A673 (cell line): Measurements from ENCODE around the gene RNF157.

Source experiments
- CTCF ChIP-seq: fragments of 300-800, 200-600 bp; sonication (generic); conservative IDR thresholded peaks from 2 replicates; pipeline ENCODE4 v1.5.1; 2017; ENCODE audit warnings: low read depth, mild to moderate bottlenecking, antibody characterized with exemption, low read length, moderate library complexity, mixed read lengths
- EZH2 ChIP-seq: fragments of 200-600 bp; sonication (generic); IDR thresholded peaks from 2 replicates; pipeline ENCODE4 v1.6.1; 2017; ENCODE audit warnings: borderline replicate concordance, low read depth, mild to moderate bottlenecking, mixed read lengths, antibody characterized with exemption, low read length; ENCODE audit not compliant: poor library complexity, severe bottlenecking

GRCh38 chr17:76124582-76125390 lies 115.5 kb downstream of the RNF157 start:
- peak; percentile 47; the same call in 1 of the 2 replicates for TF ChIP-seq CTCF
- TF ChIP-seq EZH2, result no peak
